GM19193 (cell line): ENCODE results near the gene CHST1.

Experiments used
- POLR2A ChIP-seq: IDR thresholded peaks from 4 replicates; pipeline ENCODE4 v1.6.1; 2011; ENCODE audit not compliant: insufficient read depth, insufficient read length; ENCODE audit errors: extremely low read depth

The CHST1 gene

GRCh38 chr11:45667929-45668680 lies 2.7 kb upstream of the CHST1 start:
- no peak for TF ChIP-seq POLR2A

DNA sequence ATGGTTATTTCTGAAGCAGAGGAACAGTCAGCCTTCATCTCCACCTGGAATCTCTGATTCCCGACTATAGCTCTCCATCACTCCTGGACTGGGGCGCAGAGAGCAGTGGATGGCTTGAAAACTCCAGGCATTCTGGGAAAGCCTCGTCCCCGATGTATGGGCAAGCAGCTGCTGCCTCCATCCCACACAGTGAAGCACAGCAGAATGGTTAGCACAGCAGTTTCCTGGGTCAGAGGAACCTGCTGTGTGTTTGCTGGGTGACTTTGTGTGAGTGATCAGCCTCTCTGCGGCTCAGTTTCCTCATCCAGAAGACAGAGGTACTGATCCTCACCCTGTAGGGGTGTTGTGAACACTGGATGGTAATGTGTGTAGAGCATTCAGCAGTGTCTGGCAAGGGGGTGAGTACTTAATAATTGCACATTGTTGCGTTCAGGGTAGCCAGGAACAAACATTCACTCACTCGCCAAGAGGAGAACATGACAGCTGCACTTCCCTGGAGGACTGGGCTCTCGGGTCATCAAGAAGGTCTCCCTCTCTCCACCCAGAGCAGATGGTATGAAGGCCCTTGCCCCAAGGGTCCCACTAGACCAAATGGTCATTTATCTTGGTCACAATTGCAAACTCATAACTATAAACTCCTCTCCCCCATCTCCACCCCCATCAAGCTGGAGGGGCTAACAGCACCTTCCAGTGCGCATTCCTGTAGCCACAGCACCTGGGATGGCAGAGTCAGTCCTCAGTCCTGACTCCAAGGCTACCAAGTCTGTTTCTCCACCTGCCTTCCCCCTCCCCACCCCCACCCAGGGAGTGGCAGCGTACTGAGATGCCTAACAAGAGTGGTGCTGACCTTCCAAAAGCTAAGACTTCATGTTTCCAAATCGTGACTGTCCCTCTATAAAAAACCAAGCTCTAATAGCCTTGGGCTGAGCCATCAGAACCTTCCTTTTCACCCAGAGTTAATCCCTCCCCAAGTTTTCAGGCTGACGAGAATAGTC lies 1.5 kb upstream of the CHST1 start:
- no peak for TF ChIP-seq POLR2A

- TF ChIP-seq POLR2A, result no peak
These were observed 668 bp upstream of the CHST1 start for GRCh38 chr11:45665933-45666647.

- no peak for TF ChIP-seq POLR2A
These were observed 831 bp downstream of the CHST1 start for GRCh38 chr11:45664376-45665205.

GRCh38 chr11:45663486-45664375 lies 1.7 kb downstream of the CHST1 start:
- no peak for TF ChIP-seq POLR2A

- no peak for TF ChIP-seq POLR2A
These were observed 2.5 kb downstream of the CHST1 start for GRCh38 chr11:45662665-45663485.

DNA sequence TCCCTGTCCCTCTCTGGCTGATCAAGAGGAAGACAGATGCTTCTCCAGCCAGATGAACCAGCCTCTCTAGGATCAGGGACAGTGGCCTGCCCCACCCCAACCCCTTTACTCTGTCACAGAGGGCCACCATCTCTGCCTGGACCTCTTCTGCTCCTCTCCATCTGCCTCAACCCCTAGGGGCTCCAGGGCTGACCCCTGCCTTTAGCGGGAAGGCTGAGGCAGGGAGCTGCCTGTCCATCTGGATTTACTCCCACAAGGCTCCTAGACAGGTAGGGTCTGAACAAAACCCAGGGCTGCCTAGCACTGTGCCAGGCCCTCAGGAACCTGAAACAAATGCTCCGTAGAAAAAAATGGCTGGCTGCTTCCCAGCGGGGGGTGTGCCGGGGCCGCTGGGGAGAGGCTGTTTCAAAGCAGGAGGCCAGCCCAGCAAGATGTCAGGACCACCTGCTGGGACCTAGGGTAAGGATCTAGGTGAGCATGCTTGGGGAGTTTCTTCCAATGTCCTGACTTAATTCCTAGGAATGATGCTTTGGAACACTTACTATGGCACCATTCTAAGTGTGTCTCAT lies 3.2 kb downstream of the CHST1 start:
- no peak for TF ChIP-seq POLR2A

DNA sequence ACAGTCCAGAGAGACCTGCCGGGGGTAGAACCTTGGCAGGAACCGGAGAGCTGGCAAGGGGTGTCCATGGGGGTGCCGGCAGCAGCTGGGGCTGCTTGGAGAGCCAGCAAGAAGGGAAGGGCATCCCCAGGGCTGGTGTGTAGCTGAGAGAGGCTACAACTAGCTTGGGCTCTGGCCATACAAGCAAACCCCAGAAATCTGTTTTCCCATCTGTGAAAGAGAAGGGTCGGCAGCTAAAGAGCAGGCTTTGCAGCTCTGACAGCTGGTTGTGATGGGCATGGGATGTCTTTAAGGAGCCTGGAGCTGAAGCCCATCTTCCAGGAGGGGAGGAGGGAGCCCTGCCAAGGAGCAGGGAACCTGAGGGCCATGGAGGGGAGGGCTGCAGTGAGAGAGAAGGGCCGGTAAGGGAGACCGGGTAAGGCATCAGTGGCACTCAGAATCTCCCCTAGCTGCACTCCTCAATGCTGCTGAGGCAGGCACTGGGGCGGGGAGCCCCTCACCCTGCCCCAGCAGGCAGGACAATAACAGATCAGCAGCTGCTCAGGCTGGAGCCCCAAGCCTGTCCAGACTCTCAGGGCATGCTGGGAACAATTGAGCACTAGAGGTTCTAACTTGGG lies 3.9 kb downstream of the CHST1 start:
- TF ChIP-seq POLR2A, result no peak

GRCh38 chr11:45660729-45661438 lies 4.5 kb downstream of the CHST1 start:
- TF ChIP-seq POLR2A, result no peak

DNA sequence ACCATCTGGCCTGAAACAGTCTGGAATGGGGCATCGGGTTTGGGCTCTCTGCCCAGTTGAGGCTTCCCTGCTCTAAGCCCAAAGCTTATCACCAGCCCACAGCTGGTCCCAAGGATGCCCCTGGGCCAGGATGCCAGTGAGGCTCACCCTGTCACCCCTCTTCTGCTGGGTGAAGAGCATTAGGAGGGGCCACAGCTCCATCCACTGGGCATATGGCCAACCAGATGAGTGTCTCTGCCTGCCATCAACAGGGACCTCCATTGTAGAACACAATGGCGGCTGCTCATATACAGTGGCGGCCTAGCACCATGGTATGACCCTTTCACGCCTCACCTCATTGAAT lies 5.6 kb downstream of the CHST1 start:
- TF ChIP-seq POLR2A, result no peak

DNA sequence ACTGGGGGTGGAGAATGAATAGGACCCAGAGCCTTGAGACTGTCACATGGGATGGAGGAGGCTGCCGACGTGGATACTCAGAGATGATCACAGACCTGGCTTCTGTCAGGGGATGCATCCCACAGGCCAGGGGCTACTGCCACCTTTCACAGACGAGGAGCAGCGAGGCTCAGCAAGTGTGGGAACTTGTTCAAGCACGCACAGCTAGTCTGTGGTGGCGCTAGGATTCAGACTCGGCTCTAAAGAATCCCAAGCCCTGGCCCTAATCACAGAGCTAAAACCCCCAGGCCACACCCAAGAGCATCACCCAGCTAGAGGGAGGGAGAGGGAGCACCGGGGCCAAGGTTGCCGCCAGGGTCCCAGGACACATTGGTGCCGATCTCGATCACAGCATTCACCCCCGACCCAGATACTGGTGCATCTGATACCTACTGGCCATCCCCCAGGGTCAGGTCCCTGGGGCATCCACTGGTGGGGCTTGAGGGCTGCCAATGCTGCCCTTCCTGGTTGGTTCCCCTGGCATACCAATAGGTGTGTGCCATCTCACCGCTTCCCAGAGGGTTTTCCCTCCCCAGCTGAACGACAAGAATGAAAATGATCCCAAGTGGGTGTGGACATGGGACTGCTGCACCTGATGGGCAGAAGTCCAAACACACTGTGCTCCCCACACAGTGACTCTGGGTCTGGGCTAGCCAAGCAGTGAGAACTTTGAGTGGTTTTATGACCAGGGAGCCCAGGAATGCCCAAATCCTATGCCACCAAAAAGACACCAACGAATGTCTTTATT lies 6.2 kb downstream of the CHST1 start:
- no peak for TF ChIP-seq POLR2A
